Neural progenitor cell (in vitro differentiated cells): ENCODE results near the gene MARCHF2. TPM values are rescaled to one million over a fixed set of nuclear protein-coding genes. Genes with fewer than 3 reads are reported as not detected.

Source experiments
- DNase-seq: peaks from one replicate; pipeline ENCODE4 v3.0.0-alpha.2; 2016; ENCODE audit warnings: low spot score
- H2AFZ ChIP-seq: fragments of 200-600 bp; sonication (generic); replicated peaks from 2 replicates; pipeline ENCODE4 v1.6.1; 2016; ENCODE audit warnings: antibody characterized with exemption
- H3F3A ChIP-seq: fragments of 200-600 bp; sonication (generic); 2 replicates; pipeline ENCODE4 v1.6.1; 2016; ENCODE audit warnings: antibody characterized with exemption, low read depth
- H3K27ac ChIP-seq: fragments of 200-600 bp; sonication (generic); 2 replicates; pipeline ENCODE4 v1.5.1; 2016; ENCODE audit warnings: mild to moderate bottlenecking
- H3K27me3 ChIP-seq: fragments of 200-600 bp; sonication (generic); 2 replicates; pipeline ENCODE4 v1.6.1; 2016; ENCODE audit warnings: mild to moderate bottlenecking, moderate library complexity
- H3K36me3 ChIP-seq: fragments of 200-600 bp; sonication (generic); 2 replicates; pipeline ENCODE4 v1.5.1; 2016
- H3K4me1 ChIP-seq: fragments of 200-600 bp; sonication (generic); 2 replicates; pipeline ENCODE4 v1.6.1; 2016; ENCODE audit warnings: mixed run types
- H3K4me2 ChIP-seq: fragments of 200-600 bp; sonication (generic); 2 replicates; pipeline ENCODE4 v1.6.1; 2016
- H3K4me3 ChIP-seq: fragments of 200-600 bp; sonication (generic); 2 replicates; pipeline ENCODE4 v1.5.1; 2016
- H3K79me2 ChIP-seq: fragments of 200-600 bp; sonication (generic); 2 replicates; pipeline ENCODE4 v1.6.1; 2016; ENCODE audit warnings: low read depth
- H3K9ac ChIP-seq: fragments of 200-600 bp; sonication (generic); 2 replicates; pipeline ENCODE4 v1.6.1; 2016
- H3K9me3 ChIP-seq: fragments of 200-600 bp; sonication (generic); 2 replicates; pipeline ENCODE4 v1.5.1; 2016; ENCODE audit warnings: low read depth
- H4K20me1 ChIP-seq: fragments of 200-600 bp; sonication (generic); 2 replicates; pipeline ENCODE4 v1.6.1; 2016; ENCODE audit warnings: low read depth
- H3K27ac Mint-ChIP-seq: 3 replicates; pipeline ENCODE4 v1.8.0; 2021; ENCODE audit warnings: mixed read lengths
- H3K27me3 Mint-ChIP-seq: 2 replicates; pipeline ENCODE4 v1.8.0; 2022; ENCODE audit warnings: low read depth, mild to moderate bottlenecking, inconsistent platforms, moderate library complexity, mixed read lengths; ENCODE audit not compliant: insufficient read depth
- H3K36me3 Mint-ChIP-seq: 3 replicates; pipeline ENCODE4 v1.8.0; 2021; ENCODE audit warnings: mixed read lengths
- H3K4me1 Mint-ChIP-seq: 3 replicates; pipeline ENCODE4 v1.8.0; 2021; ENCODE audit warnings: mixed read lengths
- H3K4me3 Mint-ChIP-seq: 3 replicates; pipeline ENCODE4 v1.8.0; 2021; ENCODE audit warnings: mild to moderate bottlenecking, moderate library complexity, mixed read lengths
- H3K9me3 Mint-ChIP-seq: 3 replicates; pipeline ENCODE4 v1.8.0; 2020; ENCODE audit warnings: mixed read lengths
- CTCF ChIP-seq: fragments of 200-600 bp; sonication (generic); IDR thresholded peaks from 2 replicates; pipeline ENCODE4 v1.5.1; 2017; ENCODE audit warnings: antibody characterized with exemption, mild to moderate bottlenecking
- EZH2 ChIP-seq: fragments of 200-600 bp; sonication (generic); IDR thresholded peaks from 2 replicates; pipeline ENCODE4 v1.6.1; 2017; ENCODE audit warnings: antibody characterized with exemption, mild to moderate bottlenecking, moderate library complexity
- EZH2phosphoT487 ChIP-seq: fragments of 200-600 bp; sonication (generic); IDR thresholded peaks from 2 replicates; pipeline ENCODE4 v1.6.1; 2017; ENCODE audit warnings: antibody characterized with exemption
- total RNA-seq: library from RNA; depleted of rRNA; stranded (reverse); fragments of >200 nt; gene quantifications from 2 replicates; pipeline ENCODE4 v1.2.3, GENCODE V29; 2015; ENCODE audit warnings: low replicate concordance

MARCHF2 gene
- total RNA-seq, 1 donor from 2014 or later, result 27.0 TPM

- Mint-ChIP-seq H3K27ac (no peak overlapping the region), H3K36me3 (peaks cover 22% of the 10 kb centered on the region), H3K27me3 (peaks cover 3% of the 10 kb centered on the region), H3K9me3 (no peaks in the 10 kb centered on the region), H3K4me3 (peak overlapping the region; percentile 36), H3K4me1 (peaks cover 47% of the 10 kb centered on the region)
- H3K9ac ChIP-seq, result no peak overlapping the region
- H3K4me2 ChIP-seq, result no peak overlapping the region
- H3K9me3 ChIP-seq, result no peaks in the 10 kb centered on the region
- H3K4me1 ChIP-seq, result peaks cover 47% of the 10 kb centered on the region
- peaks cover 98% of the 10 kb centered on the region for H4K20me1 ChIP-seq
- H3K4me3 ChIP-seq, result no peak overlapping the region
- H3K79me2 ChIP-seq, result peaks cover 99% of the 10 kb centered on the region
- H3K36me3 ChIP-seq, result peaks cover 8% of the 10 kb centered on the region
- peak; percentile 13 for DNase-seq
- H2AFZ ChIP-seq, result no peak overlapping the region
- H3K27ac ChIP-seq, result peak overlapping the region; percentile 29
- H3K27me3 ChIP-seq, result no peaks in the 10 kb centered on the region
- TF ChIP-seq CTCF (no peak), EZH2 (no peak), EZH2phosphoT487 (no peak)
- peaks cover 54% of the 10 kb centered on the region for H3F3A ChIP-seq
Observed at GRCh38 chr19:8449830-8450229, 36.7 kb downstream of the MARCHF2 start.

GRCh38 chr19:8451377-8451776 lies 38.3 kb downstream of the MARCHF2 start:
- Mint-ChIP-seq H3K27me3 (peaks cover 2% of the 10 kb centered on the region), H3K36me3 (peaks cover 34% of the 10 kb centered on the region), H3K9me3 (no peaks in the 10 kb centered on the region), H3K4me1 (peaks cover 45% of the 10 kb centered on the region), H3K27ac (no peak overlapping the region), H3K4me3 (no peak overlapping the region)
- H3K27ac ChIP-seq, result peak overlapping the region; percentile 60
- no peak overlapping the region for H2AFZ ChIP-seq
- H3K79me2 ChIP-seq, result peaks cover 99% of the 10 kb centered on the region
- H3K36me3 ChIP-seq, result peaks cover 8% of the 10 kb centered on the region
- no peak overlapping the region for H3K4me3 ChIP-seq
- H3K9me3 ChIP-seq, result no peaks in the 10 kb centered on the region
- H3F3A ChIP-seq, result peaks cover 64% of the 10 kb centered on the region
- peak overlapping the region; percentile 52 for H3K4me2 ChIP-seq
- H3K4me1 ChIP-seq, result peaks cover 50% of the 10 kb centered on the region
- TF ChIP-seq EZH2phosphoT487 (no peak), CTCF (no peak), EZH2 (no peak)
- DNase-seq, result no peak
- H3K27me3 ChIP-seq, result no peaks in the 10 kb centered on the region
- no peak overlapping the region for H3K9ac ChIP-seq
- peaks cover 99% of the 10 kb centered on the region for H4K20me1 ChIP-seq

DNA sequence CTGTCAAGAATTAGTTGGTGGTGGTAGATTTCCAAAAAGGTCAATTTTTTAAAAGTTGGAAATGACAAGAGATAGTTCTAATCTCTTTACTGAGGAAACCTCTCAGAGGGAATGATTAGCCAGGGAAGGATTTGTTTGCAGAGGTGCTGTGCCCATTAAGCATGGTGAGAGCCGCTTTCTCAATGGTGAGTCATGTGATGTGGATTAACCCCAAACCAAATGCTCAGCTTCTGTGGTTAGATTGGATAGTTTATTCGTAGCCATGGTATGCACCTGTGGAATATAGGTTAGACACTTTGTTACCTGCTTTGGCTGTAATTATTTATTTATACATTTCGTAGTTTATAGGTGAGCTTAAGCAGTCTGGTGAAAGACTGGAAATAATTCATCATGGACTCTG lies 38.8 kb downstream of the MARCHF2 start:
- Histone ChIP-seq H3F3A (peaks cover 59% of the 10 kb centered on the region), H3K36me3 (peaks cover 6% of the 10 kb centered on the region), H4K20me1 (peaks cover 99% of the 10 kb centered on the region), H3K4me3 (no peak overlapping the region), H3K27ac (peak overlapping the region; percentile 60), H3K9me3 (no peaks in the 10 kb centered on the region), H3K27me3 (no peaks in the 10 kb centered on the region), H3K4me1 (peaks cover 47% of the 10 kb centered on the region), H3K79me2 (peaks cover 99% of the 10 kb centered on the region), H2AFZ (no peak overlapping the region), H3K9ac (no peak overlapping the region), H3K4me2 (peak overlapping the region; percentile 52)
- peaks cover 2% of the 10 kb centered on the region for H3K27me3 Mint-ChIP-seq
- no peak for TF ChIP-seq EZH2
- no peak for TF ChIP-seq CTCF
- TF ChIP-seq EZH2phosphoT487, result no peak
- peaks cover 37% of the 10 kb centered on the region for H3K36me3 Mint-ChIP-seq
- no peak overlapping the region for H3K4me3 Mint-ChIP-seq
- H3K9me3 Mint-ChIP-seq, result no peaks in the 10 kb centered on the region
- peak; percentile 40 for DNase-seq
- peaks cover 43% of the 10 kb centered on the region for H3K4me1 Mint-ChIP-seq
- H3K27ac Mint-ChIP-seq, result no peak overlapping the region
